HCT116 (cell line): Measurements from ENCODE around the gene CHST15. TPM values are rescaled to one million over a fixed set of nuclear protein-coding genes. Genes with fewer than 3 reads are reported as not detected.

ENCODE experiments used
- ATAC-seq: fragments of 200-7000 bp; cut with Tn5 transposase; 2 replicates; pipeline ENCODE4 v1.9.1; 2020; ENCODE audit warnings: mild to moderate bottlenecking, moderate library complexity
- BruUV-seq: library from RNA; stranded (reverse); fragments of 400-500 nt; replicated peaks from 2 replicates; lab custom pipeline; 2021; lab: Mats Ljungman, UMichigan
- CTCF ChIA-PET: fragments of 300-600 bp; sonication (Branson Sonifier 250); formaldehyde crosslinking; loops from one replicate; lab custom pipeline; 2021; ENCODE audit warnings: antibody characterized with exemption; lab: Charles Lee
- POLR2A ChIA-PET: fragments of 300-600, 350-600 bp; sonication (Branson Sonifier 250); formaldehyde crosslinking; loops from one replicate; lab custom pipeline; 2021; ENCODE audit warnings: antibody characterized with exemption; lab: Charles Lee
- RAD21 ChIA-PET, 2 experiments: fragments of 300-600 bp; sonication (Branson Sonifier 250); formaldehyde crosslinking; loops; one replicate each; lab custom pipeline; 2023; ENCODE audit warnings: low total read pairs in 2 of 2; ENCODE audit not compliant: uncharacterized antibody in 2 of 2, unreplicated experiment in 2 of 2, low non-redundant PET in 1 of 2; lab: Charles Lee
- DNase-seq: peaks from one replicate; pipeline ENCODE4 v3.0.0-alpha.2; 2010; ENCODE audit warnings: low read depth, low spot score
- H2AFZ ChIP-seq: fragments of 200-600 bp; shearing (Covaris generic), sonication (generic); 2 replicates; pipeline ENCODE4 v1.6.1; 2017; ENCODE audit warnings: low read depth, mixed run types, mixed read lengths, antibody characterized with exemption, low read length; ENCODE audit not compliant: poor library complexity, severe bottlenecking
- H3K27ac ChIP-seq: 2 replicates; pipeline ENCODE4 v1.5.1; 2012; ENCODE audit warnings: low read depth, low read length
- H3K27me3 ChIP-seq: fragments of 200-600 bp; sonication (generic); 2 replicates; pipeline ENCODE4 v1.6.1; 2016; ENCODE audit warnings: mixed run types, low read length, mixed read lengths; ENCODE audit not compliant: insufficient read depth
- H3K36me3 ChIP-seq, 2 experiments: fragments of 200-500 bp in 1 of 2; fragments of 200-600 bp in 1 of 2; sonication (Bioruptor generic) in 1 of 2; sonication (generic) in 1 of 2; 2 replicates each; pipeline versions ENCODE4 v1.5.1 to v1.6.1; 2014 to 2016; ENCODE audit warnings: low read length in 2 of 2, inconsistent platforms in 1 of 2, mixed read lengths in 1 of 2, mixed run types in 1 of 2; ENCODE audit not compliant: insufficient read depth in 2 of 2, control insufficient read depth in 1 of 2
- H3K4me1 ChIP-seq, 2 experiments: fragments of 200-600 bp in 1 of 2; sonication (generic) in 1 of 2; 2 replicates each; pipeline versions ENCODE4 v1.5.1 to v1.6.1; 2012 to 2017; ENCODE audit warnings: low read length in 2 of 2, inconsistent platforms in 1 of 2, mild to moderate bottlenecking in 1 of 2, mixed read lengths in 1 of 2, mixed run types in 1 of 2, moderate library complexity in 1 of 2; ENCODE audit not compliant: insufficient read depth in 2 of 2, control insufficient read depth in 1 of 2
- H3K4me2 ChIP-seq: fragments of 200-600 bp; sonication (generic); 2 replicates; pipeline ENCODE4 v1.6.1; 2017; ENCODE audit warnings: mixed run types, low read length, mixed read lengths
- H3K4me3 ChIP-seq, 2 experiments: fragments of 200-600 bp in 1 of 2; sonication (generic) in 1 of 2; replicated peaks in 1 of 2; 2 replicates each; pipeline ENCODE4 v1.5.1; 2011 to 2016; ENCODE audit warnings: low read length in 2 of 2, control low read depth in 1 of 2, low read depth in 1 of 2, mild to moderate bottlenecking in 1 of 2, mixed read lengths in 1 of 2, mixed run types in 1 of 2
- H3K79me2 ChIP-seq: fragments of 200-600 bp; sonication (generic); 2 replicates; pipeline ENCODE4 v1.6.1; 2017; ENCODE audit warnings: mild to moderate bottlenecking, mixed run types, low read length, moderate library complexity, mixed read lengths; ENCODE audit not compliant: insufficient read depth
- H3K9ac ChIP-seq: fragments of 200-600 bp; sonication (generic); 2 replicates; pipeline ENCODE4 v1.6.1; 2016; ENCODE audit warnings: low read length, mixed read lengths
- H3K9me2 ChIP-seq: fragments of 200-600 bp; sonication (generic), shearing (Covaris generic); 2 replicates; pipeline ENCODE4 v1.6.1; 2017; ENCODE audit warnings: mixed run types, mild to moderate bottlenecking, moderate library complexity; ENCODE audit not compliant: insufficient read depth
- H3K9me3 ChIP-seq, 2 experiments: fragments of 200-500 bp in 1 of 2; fragments of 200-600 bp in 1 of 2; sonication (Bioruptor generic) in 1 of 2; sonication (generic) in 1 of 2; 2 replicates each; pipeline ENCODE4 v1.6.1; 2014 to 2017; ENCODE audit warnings: low read length in 2 of 2, mixed read lengths in 2 of 2, inconsistent platforms in 1 of 2, low read depth in 1 of 2, mild to moderate bottlenecking in 1 of 2, mixed run types in 1 of 2, moderate library complexity in 1 of 2; ENCODE audit not compliant: control insufficient read depth in 1 of 2, insufficient read depth in 1 of 2
- H4K20me1 ChIP-seq: fragments of 200-600 bp; sonication (generic), shearing (Covaris generic); 2 replicates; pipeline ENCODE4 v1.6.1; 2017; ENCODE audit warnings: mixed run types, mild to moderate bottlenecking, moderate library complexity; ENCODE audit not compliant: insufficient read depth
- CBX3 ChIP-seq: IDR thresholded peaks from 2 replicates; pipeline ENCODE4 v1.6.1; 2012; ENCODE audit warnings: low read depth
- CTCF ChIP-seq, 3 experiments: fragments of 200-600 bp in 1 of 3; sonication (generic) in 1 of 3; IDR thresholded peaks in 2 of 3; conservative IDR thresholded peaks in 1 of 3; 2 replicates each; pipeline ENCODE4 v1.5.1; 2012 to 2017; ENCODE audit warnings: low read depth in 2 of 3, low read length in 2 of 3, antibody characterized with exemption in 1 of 3, borderline replicate concordance in 1 of 3, control low read depth in 1 of 3, mild to moderate bottlenecking in 1 of 3, mixed read lengths in 1 of 3, mixed run types in 1 of 3, moderate library complexity in 1 of 3; ENCODE audit not compliant: insufficient read depth in 1 of 3
- EGR1 ChIP-seq: IDR thresholded peaks from 2 replicates; pipeline ENCODE4 v1.6.1; 2012; ENCODE audit warnings: low read depth
- ELF1 ChIP-seq: IDR thresholded peaks from 2 replicates; pipeline ENCODE4 v1.6.1; 2012; ENCODE audit warnings: low read depth, borderline replicate concordance
- EZH2phosphoT487 ChIP-seq: fragments of 200-600 bp; IDR thresholded peaks from 2 replicates; pipeline ENCODE4 v1.6.1; 2018; ENCODE audit warnings: antibody characterized with exemption, borderline replicate concordance
- FOSL1 ChIP-seq: IDR thresholded peaks from 2 replicates; pipeline ENCODE4 v1.6.1; 2012; ENCODE audit warnings: low read depth
- JUND ChIP-seq: IDR thresholded peaks from 2 replicates; pipeline ENCODE4 v1.6.1; 2012
- MAX ChIP-seq: IDR thresholded peaks from 2 replicates; pipeline ENCODE4 v1.6.1; 2012
- POLR2A ChIP-seq: IDR thresholded peaks from 2 replicates; pipeline ENCODE4 v1.7.0; 2011; ENCODE audit warnings: borderline replicate concordance; ENCODE audit not compliant: insufficient read depth, insufficient read length; ENCODE audit errors: extremely low read depth
- POLR2AphosphoS5 ChIP-seq: IDR thresholded peaks from 2 replicates; pipeline ENCODE4 v1.6.1; 2011; ENCODE audit warnings: mild to moderate bottlenecking, low read depth, low read length, moderate library complexity
- RAD21 ChIP-seq: IDR thresholded peaks from 2 replicates; pipeline ENCODE4 v1.6.1; 2012; ENCODE audit warnings: low read depth, mild to moderate bottlenecking
- REST ChIP-seq: IDR thresholded peaks from 2 replicates; pipeline ENCODE4 v1.6.1; 2012; ENCODE audit warnings: low read depth
- SIN3A ChIP-seq: IDR thresholded peaks from 2 replicates; pipeline ENCODE4 v1.6.1; 2012; ENCODE audit warnings: low read depth
- SP1 ChIP-seq: IDR thresholded peaks from 2 replicates; pipeline ENCODE4 v1.6.1; 2012; ENCODE audit warnings: low read depth
- SRF ChIP-seq: IDR thresholded peaks from 2 replicates; pipeline ENCODE4 v1.6.1; 2012; ENCODE audit warnings: low read depth
- TCF7L2 ChIP-seq: IDR thresholded peaks from 2 replicates; pipeline ENCODE4 v1.7.0; 2011; ENCODE audit warnings: borderline replicate concordance, inconsistent platforms; ENCODE audit not compliant: insufficient read depth, insufficient read length; ENCODE audit errors: extremely low read depth
- ZBTB33 ChIP-seq: IDR thresholded peaks from 2 replicates; pipeline ENCODE4 v1.6.1; 2011; ENCODE audit warnings: mild to moderate bottlenecking, low read length, moderate library complexity; ENCODE audit not compliant: insufficient replicate concordance; ENCODE audit errors: extremely low read depth
- ZFX ChIP-seq: fragments of 450-650 bp; IDR thresholded peaks from 2 replicates; pipeline ENCODE4 v1.6.1; 2017
- ZNF274 ChIP-seq: fragments of 200-500 bp; sonication (Bioruptor generic); IDR thresholded peaks from 2 replicates; pipeline ENCODE4 v1.6.1; 2014; ENCODE audit warnings: mild to moderate bottlenecking, low read depth, low read length, inconsistent platforms
- intact Hi-C: fragments of 100-400 bp; cut with micrococcal nuclease; formaldehyde crosslinking; loops from 2 replicates; pipeline ENCODE4 v1.10.0; 2022
- total RNA-seq: library from RNA; stranded (reverse); gene quantifications from one replicate; pipeline ENCODE4 v1.2.1, GENCODE V29; 2021; ENCODE audit not compliant: unreplicated experiment
- TF ChIP-seq, protein P1 (sequence below): IDR thresholded peaks from 2 replicates; pipeline ENCODE4 v1.6.1; 2012

Gene CHST15
- total RNA-seq, 1 experiment from 2014 or later: 47.2 TPM

GRCh38 chr10:123999261-123999660 is 94.1 kb downstream of the CHST15 start:
- ATAC-seq: no peak
- Histone ChIP-seq H2AFZ (no peak overlapping the region), H3K27me3 (no peaks in the 10 kb centered on the region), H3K9me3 (no peaks in the 10 kb centered on the region), H3K4me1 (peaks cover 13 to 26% of the 10 kb centered on the region in 2 experiments), H3K4me2 (no peak overlapping the region), H3K27ac (no peak overlapping the region), H3K36me3 (no peaks in the 10 kb centered on the region), H3K79me2 (no peaks in the 10 kb centered on the region), H3K9ac (no peak overlapping the region), H3K4me3 (no peak overlapping the region), H4K20me1 (no peaks in the 10 kb centered on the region), H3K9me2 (no peaks in the 10 kb centered on the region)
- no peak for TF ChIP-seq SP1
- no peak for TF ChIP-seq JUND
- no peak for TF ChIP-seq SRF
- TF ChIP-seq CTCF (IDR thresholded peaks at IDR 0.05 in 2 of 3, conservative IDR thresholded peaks at IDR 0.05 in 1 of 3; ENCODE audit: borderline replicate concordance in 1 of 3, insufficient read depth in 1 of 3, low read depth in 2 of 3, low read length in 2 of 3): no peak
- no peak for TF ChIP-seq ELF1
- TF ChIP-seq ZFX: no peak
- no peak for TF ChIP-seq SIN3A
- no peak for TF ChIP-seq EZH2phosphoT487
- no peak for TF ChIP-seq MAX
- TF ChIP-seq POLR2A: no peak
- TF ChIP-seq RAD21: no peak
- no peak for TF ChIP-seq ZNF274
- TF ChIP-seq POLR2AphosphoS5: no peak
- TF ChIP-seq CBX3: no peak
- TF ChIP-seq REST: no peak
- TF ChIP-seq ZBTB33: no peak
- TF ChIP-seq TCF7L2: no peak
- TF ChIP-seq, protein P1, sequence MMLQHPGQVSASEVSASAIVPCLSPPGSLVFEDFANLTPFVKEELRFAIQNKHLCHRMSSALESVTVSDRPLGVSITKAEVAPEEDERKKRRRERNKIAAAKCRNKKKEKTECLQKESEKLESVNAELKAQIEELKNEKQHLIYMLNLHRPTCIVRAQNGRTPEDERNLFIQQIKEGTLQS: no peak
- no peak for TF ChIP-seq FOSL1
- no peak for TF ChIP-seq EGR1
- no peak for DNase-seq
- intact Hi-C loops: loop anchor here (10.0 kb wide), 1 partner anchor 256 kb away; no protein-coding TSS in a partner anchor
- BruUV-seq: no TSS peak
- CTCF ChIA-PET: interaction anchor here (5.5 kb wide), 1 partner anchor 389 kb away, joined by 269 read pairs; no protein-coding TSS in a partner anchor
- RAD21 ChIA-PET: no interaction called here
- POLR2A ChIA-PET: no interaction called here
